Germinal center (tissue), 1 donor: ENCODE results near the gene CAPN6.

Experiments
- DNase-seq: peaks from one replicate; pipeline ENCODE4 v3.0.0; 2012; ENCODE audit warnings: mixed read lengths, low spot score

CAPN6 gene

GRCh38 chrX:111270339-111270738, at the start of gene CAPN6:
Gene CAPN6, minus strand, starts transcription at chrX:111270483. Its CDS starts 6,547 bp downstream, at chrX:111263936.
- DNase-seq = no peak

GRCh38 chrX:111319451-111319850, 49.2 kb upstream of the CAPN6 start:
- no peak for DNase-seq

- no peak for DNase-seq
These were observed 48.6 kb upstream of the CAPN6 start for GRCh38 chrX:111318901-111319300.

GRCh38 chrX:111309083-111309482, 38.8 kb upstream of the CAPN6 start:
- DNase-seq = no peak

- DNase-seq = no peak
These were observed 37.8 kb upstream of the CAPN6 start for GRCh38 chrX:111308039-111308438.

GRCh38 chrX:111302284-111302683, 32.0 kb upstream of the CAPN6 start:
- DNase-seq = no peak

- DNase-seq = no peak
These were observed 18.6 kb upstream of the CAPN6 start for GRCh38 chrX:111288841-111289240.

GRCh38 chrX:111284631-111285293, 14.5 kb upstream of the CAPN6 start:
- no peak for DNase-seq

- DNase-seq = no peak
These were observed 13.2 kb upstream of the CAPN6 start for GRCh38 chrX:111283446-111283845.

GRCh38 chrX:111282991-111283390, 12.7 kb upstream of the CAPN6 start:
- DNase-seq = no peak

GRCh38 chrX:111282139-111282538, 11.9 kb upstream of the CAPN6 start:
- DNase-seq = no peak

GRCh38 chrX:111268506-111268905, 1.8 kb downstream of the CAPN6 start:
- DNase-seq = no peak

- no peak for DNase-seq
These were observed 4.8 kb downstream of the CAPN6 start for GRCh38 chrX:111265486-111265885.

- no peak for DNase-seq
These were observed 5.9 kb downstream of the CAPN6 start for GRCh38 chrX:111264385-111264784.

GRCh38 chrX:111262086-111262485, 8.2 kb downstream of the CAPN6 start:
- DNase-seq = no peak

GRCh38 chrX:111260451-111260850, 9.8 kb downstream of the CAPN6 start:
- no peak for DNase-seq

GRCh38 chrX:111259559-111259958, 10.7 kb downstream of the CAPN6 start:
- DNase-seq = no peak

- no peak for DNase-seq
These were observed 12.6 kb downstream of the CAPN6 start for GRCh38 chrX:111257733-111258132.

- DNase-seq = no peak
These were observed 15.2 kb downstream of the CAPN6 start for GRCh38 chrX:111254896-111255693.

- no peak for DNase-seq
These were observed 26.0 kb downstream of the CAPN6 start for GRCh38 chrX:111244235-111244750.

- no peak for DNase-seq
These were observed 53.9 kb downstream of the CAPN6 start for GRCh38 chrX:111216293-111216801.

- no peak for DNase-seq
These were observed 62.4 kb downstream of the CAPN6 start for GRCh38 chrX:111207851-111208250.

- no peak for DNase-seq
These were observed 70.0 kb downstream of the CAPN6 start for GRCh38 chrX:111200327-111200726.
